ENCODE data around the gene SPANXD. TPM values are rescaled to one million over a fixed set of nuclear protein-coding genes. Genes with fewer than 3 reads are reported as not detected.
"Not testable (repeated sequence)": the region's sequence is repeated elsewhere in the genome, so short reads cannot be mapped to it uniquely, and the experiment has no call there.

The SPANXD gene, protein sequence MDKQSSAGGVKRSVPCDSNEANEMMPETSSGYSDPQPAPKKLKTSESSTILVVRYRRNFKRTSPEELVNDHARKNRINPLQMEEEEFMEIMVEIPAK
- not detected for total RNA-seq

DNA sequence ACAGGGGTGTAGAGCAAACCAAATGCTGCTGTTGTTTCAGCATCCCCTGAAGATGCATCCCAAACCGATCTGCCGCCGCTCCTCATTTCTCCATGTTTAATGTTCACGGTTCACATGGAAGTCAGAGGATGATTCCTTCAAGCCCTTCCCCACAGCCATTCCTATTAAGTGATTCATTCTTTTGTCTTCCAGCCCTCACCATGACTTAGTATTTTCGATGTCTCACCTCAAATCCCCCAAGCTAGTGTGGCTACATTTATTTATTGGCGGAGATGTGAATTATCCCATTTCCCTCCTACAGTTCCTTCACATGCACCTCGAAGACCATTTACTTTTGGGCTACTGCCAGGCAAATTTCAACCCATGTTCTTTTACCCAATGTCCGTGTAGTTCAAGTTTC lies at the start of gene SPANXD:
TSS of gene SPANXD (minus strand) at position 101 of the 400 bp plus-strand sequence. CDS start 334 bp downstream, outside the sequence.
- CTCF ChIA-PET, POLR2A ChIA-PET: not testable (repeated sequence)

DNA sequence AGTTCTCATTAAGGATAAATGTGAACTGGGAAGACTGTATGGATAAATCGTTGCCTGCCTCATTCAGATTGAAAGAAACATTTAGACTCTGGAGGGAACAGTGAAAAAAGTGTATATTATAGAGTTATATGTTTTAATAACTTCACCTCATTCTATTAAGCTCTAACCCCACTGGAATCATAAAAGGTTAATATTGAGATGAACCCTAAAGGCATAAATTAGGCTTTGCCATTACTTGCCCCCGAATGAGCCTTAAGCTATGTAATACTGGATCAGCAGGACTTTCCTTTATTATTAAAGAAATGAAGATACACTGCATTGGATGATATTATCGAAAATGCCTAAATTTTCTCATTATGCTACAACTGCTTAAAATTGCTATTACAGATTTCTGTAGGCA lies 44.1 kb upstream of the SPANXD start:
- ChIA-PET POLR2A (no interaction called here), CTCF (no interaction called here)

DNA sequence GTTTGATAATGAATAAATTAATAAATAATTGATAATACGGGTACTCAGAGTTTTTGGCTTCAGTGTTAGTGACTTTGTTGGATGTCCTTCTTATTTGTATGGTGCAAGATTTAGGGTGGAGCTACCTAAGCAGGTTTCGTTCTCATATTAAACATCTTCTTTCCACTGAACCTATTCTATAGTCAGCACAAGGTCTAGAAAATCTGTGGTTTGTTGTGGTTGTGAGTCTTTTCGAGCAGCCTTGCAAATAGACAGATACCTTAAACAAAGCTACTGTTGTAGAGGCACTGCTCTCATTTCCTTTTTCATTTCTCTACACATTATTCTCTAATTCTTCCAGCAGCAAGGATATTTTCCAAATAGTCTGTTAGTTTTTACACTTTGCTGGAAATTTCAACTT lies 38.1 kb upstream of the SPANXD start:
- CTCF ChIA-PET: no interaction called here
- POLR2A ChIA-PET: no interaction called here

DNA sequence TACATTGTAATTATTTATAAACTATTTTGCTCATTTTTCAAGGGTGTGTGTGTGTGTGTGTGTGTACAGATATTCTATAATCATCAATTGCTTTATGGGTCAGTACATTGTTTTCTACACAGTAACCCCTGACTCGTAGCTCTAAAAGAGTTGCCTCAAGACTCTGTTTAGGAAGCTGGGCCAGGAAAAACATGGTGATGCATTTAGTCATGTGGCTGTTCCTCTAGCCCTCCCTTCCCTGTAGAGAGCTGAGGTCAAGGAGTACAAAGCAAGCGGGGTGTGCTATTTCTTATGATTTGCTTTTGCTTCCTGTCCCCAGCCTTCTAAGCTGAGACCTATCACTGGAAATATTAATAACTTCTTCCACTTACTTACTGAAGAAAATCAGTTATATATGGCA lies 34.8 kb upstream of the SPANXD start:
- ChIA-PET CTCF (no interaction called here), POLR2A (no interaction called here)

DNA sequence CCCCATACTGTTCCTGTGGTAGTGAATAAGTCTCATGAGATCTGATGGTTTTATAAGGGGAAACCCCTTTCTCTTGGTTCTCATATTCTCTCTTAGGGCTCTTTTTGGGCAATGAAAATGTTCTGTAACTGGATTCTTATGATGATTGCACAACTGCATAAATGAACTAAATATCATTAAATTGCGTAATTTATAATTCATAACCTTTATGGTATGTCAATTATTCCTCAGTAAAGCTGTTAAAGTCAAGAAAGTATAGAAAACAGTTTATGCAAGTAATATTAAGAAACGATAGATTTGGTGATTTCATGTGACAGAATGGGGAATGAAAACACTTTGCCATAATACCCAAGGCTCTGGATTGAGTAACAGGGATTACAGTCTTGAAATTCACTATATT lies 33.5 kb upstream of the SPANXD start:
- POLR2A ChIA-PET: no interaction called here
- CTCF ChIA-PET: no interaction called here

DNA sequence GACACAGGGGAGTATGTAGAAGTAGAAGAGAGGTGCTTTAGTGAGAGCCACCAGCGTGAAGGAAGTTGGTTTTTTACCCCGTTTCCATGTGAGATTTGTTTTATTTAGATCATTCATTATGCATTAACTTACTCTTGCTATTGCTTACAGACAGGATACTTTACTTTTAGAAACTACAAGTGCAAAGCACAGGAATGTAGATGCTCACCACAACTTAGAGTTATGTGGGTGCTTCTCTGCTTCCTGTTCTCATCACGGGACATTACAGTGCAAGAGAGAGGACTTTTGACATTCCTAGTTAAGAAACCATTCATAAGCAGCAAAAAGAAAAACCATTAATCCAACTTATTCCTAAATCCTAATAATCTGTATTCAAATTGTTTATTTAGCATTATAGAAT lies 25.6 kb upstream of the SPANXD start:
- CTCF ChIA-PET: no interaction called here
- POLR2A ChIA-PET: no interaction called here

DNA sequence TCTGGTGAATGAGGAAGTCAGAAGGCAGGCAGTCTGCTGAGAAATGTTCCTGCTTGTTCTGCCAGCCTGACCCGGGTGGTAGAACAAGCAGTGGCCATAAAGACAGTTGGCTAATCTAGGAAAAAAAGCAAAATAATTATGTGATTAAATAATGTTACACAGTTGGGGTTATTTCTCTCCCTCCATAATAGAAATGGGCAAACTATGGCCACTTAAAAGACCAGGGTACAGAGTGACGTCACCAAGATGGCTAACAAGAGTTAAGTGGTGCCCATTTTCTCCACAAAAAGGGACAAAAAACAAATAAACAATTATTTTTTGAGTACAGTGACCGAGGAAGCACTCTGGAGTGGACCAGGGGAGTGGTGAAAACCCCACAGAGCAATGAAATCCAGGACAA lies 16.1 kb upstream of the SPANXD start:
- POLR2A ChIA-PET: no interaction called here
- CTCF ChIA-PET: no interaction called here

DNA sequence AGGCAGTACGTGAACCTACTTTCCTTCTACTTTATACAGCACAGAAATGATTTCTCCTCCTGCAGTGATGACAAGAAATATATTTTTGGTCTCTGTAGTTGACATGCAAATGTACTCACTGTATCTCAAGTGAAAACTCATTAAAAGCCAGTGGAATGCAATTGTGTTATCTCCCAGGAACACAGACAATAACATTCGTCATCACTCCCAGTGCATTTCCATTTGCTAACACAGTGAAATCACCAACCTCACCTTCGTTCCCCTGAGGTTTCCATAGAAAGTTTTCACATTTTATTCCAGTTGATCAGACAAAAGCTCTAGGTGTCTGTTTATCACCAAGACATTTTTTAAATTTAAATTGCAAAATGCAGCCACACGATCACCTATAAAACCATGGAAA lies 2.5 kb upstream of the SPANXD start:
- POLR2A ChIA-PET: no interaction called here
- CTCF ChIA-PET: no interaction called here

DNA sequence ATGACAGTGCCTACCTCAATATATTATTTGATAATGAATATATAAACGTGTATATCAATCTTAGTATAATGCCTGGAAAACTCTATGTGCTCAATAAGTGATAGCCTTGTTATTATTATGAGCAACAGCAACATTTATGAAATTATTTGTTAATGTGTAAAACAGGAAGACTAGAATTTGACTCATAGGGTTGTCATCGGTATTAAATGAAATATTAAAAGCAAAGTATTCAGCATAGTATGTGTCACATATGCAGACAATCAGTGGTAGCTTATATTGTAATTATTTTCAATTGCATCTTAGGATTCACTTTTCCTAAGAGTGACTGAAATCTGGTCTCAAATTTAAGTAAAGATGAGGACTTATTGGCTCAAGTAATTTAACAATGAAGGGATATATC lies 24.6 kb downstream of the SPANXD start:
- ChIA-PET CTCF (no interaction called here), POLR2A (no interaction called here)

DNA sequence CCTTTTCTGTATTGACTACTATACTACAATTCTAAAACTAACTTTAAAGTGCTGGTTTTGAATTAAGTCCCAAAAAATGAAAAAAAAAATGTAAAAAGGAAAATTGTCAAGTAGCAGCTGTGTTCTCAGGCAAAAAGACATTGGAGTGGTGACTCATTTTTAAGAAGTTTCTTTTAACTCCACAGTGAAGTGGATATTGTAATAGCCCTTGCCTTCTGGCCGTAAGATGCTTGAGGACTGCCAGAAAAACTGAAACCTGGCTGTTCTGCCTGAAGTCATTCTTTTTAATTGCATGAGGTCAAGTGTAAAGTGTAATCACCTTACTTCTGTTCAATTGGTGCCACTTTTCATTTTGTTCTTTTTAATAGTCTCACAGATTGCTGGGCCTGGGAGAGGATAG lies 28.9 kb downstream of the SPANXD start:
- CTCF ChIA-PET: no interaction called here
- POLR2A ChIA-PET: no interaction called here

DNA sequence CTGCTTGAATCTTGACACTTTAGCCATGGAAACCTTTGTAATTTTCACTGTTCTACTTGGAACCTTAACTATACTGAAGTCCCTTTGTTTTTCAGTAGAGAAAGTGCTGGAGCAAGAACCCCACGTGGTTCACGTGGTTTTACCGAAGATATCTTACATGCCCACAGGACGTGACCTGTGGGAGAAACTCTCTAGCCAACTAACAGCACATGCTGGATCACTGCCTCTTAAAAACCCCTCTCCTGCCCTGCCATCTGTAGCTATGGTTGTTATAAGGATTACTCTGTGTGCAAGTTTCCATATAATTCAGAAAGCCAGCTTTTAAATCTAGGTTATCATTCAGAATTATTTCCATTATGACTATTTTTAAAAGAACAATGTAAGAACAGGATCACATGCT lies 30.2 kb downstream of the SPANXD start:
- ChIA-PET POLR2A (no interaction called here), CTCF (no interaction called here)

DNA sequence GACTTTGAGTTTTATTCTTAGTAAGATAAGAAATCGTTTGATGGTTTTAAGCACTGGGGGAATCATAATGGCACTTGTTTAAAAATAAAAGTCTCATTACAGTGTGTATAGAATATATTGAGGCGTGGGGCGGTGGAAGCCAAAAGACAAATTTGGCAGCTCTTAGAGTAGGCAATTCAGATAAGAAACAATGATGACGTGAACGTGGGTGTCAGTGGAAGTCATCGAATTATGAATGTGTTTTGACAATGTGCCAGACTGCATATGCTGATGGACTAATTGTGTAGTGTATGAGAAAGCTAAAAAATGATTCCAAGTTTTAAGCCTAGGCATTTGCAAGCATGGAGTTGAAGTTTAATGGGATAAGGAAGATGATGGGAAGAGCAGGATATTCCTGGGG lies 35.8 kb downstream of the SPANXD start:
- ChIA-PET POLR2A (no interaction called here), CTCF (no interaction called here)

DNA sequence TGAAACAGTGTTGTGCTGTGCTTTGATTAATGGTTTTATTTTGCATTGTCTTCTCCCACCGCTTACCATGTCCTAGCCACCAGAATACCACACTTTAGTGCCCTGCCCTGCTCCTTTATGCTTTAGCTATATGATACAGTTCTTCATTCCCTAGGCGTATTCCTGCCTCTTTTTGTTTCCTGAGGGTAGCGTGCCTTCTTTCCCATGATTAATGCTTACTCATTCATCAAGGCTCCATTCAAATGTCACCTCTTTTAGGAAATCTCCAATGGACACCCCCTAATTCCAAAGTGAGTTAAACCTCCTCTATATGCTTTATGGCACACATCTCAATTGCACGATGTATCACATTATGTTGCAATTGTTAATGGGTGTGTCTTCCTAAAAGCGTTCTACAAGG lies 46.3 kb downstream of the SPANXD start:
- POLR2A ChIA-PET: no interaction called here
- CTCF ChIA-PET: no interaction called here

Other genes starting within 250 kb of the SPANXD start
- not detected for gene SPANXA1, start 114.0 kb downstream of the SPANXD start, total RNA-seq
- gene SPANXA2, start 109.0 kb downstream of the SPANXD start, total RNA-seq: not detected
- not detected for gene MAGEC3, start 139.6 kb upstream of the SPANXD start, total RNA-seq
- not detected for gene MAGEC1, start 205.2 kb upstream of the SPANXD start, total RNA-seq

Measured in activated CD8-positive, alpha-beta memory T cell treated with anti-CD3 and anti-CD28 coated beads for 36 hours (primary cell).